ENCODE measurements around the gene SETD7.

SETD7 gene

GRCh38 chr4:139458543-139458942, 97.5 kb downstream of the SETD7 start:
- Histone ChIP-seq H3K27ac (ENCODE audit: low read depth, low read length) (no peak overlapping the region), H3K9me3 (ENCODE audit: control insufficient read depth, insufficient read depth, low read length) (no peaks in the 10 kb centered on the region), H3K4me2 (ENCODE audit: low read length) (peak overlapping the region; percentile 1), H3K4me3 (ENCODE audit: low read length) (no peak overlapping the region), H3K9me2 (replicated peaks; ENCODE audit: control insufficient read depth, low read length) (no peaks in the 10 kb centered on the region), H3F3A (ENCODE audit: control insufficient read depth, insufficient read depth) (peaks cover 7% of the 10 kb centered on the region; the same call in 1 of the 2 replicates), H3K4me1 (ENCODE audit: control insufficient read depth, low read length) (peaks cover 45% of the 10 kb centered on the region), H3K36me3 (ENCODE audit: control insufficient read depth, low read length) (peaks cover 9% of the 10 kb centered on the region; the same call in 1 of the 2 replicates), H4K20me1 (ENCODE audit: control insufficient read depth, insufficient read depth, low read depth, low read length) (no peaks in the 10 kb centered on the region), H3K27me3 (ENCODE audit: control insufficient read depth, low read length) (no peaks in the 10 kb centered on the region), H3K79me2 (ENCODE audit: control insufficient read depth, low read length) (peaks cover 83% of the 10 kb centered on the region)
- TF ChIP-seq EZH2phosphoT487 (IDR thresholded peaks at IDR 0.05; ENCODE audit: borderline replicate concordance, low read length): no peak
- TF ChIP-seq, protein P1, sequence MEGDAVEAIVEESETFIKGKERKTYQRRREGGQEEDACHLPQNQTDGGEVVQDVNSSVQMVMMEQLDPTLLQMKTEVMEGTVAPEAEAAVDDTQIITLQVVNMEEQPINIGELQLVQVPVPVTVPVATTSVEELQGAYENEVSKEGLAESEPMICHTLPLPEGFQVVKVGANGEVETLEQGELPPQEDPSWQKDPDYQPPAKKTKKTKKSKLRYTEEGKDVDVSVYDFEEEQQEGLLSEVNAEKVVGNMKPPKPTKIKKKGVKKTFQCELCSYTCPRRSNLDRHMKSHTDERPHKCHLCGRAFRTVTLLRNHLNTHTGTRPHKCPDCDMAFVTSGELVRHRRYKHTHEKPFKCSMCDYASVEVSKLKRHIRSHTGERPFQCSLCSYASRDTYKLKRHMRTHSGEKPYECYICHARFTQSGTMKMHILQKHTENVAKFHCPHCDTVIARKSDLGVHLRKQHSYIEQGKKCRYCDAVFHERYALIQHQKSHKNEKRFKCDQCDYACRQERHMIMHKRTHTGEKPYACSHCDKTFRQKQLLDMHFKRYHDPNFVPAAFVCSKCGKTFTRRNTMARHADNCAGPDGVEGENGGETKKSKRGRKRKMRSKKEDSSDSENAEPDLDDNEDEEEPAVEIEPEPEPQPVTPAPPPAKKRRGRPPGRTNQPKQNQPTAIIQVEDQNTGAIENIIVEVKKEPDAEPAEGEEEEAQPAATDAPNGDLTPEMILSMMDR (IDR thresholded peaks at IDR 0.05; ENCODE audit: low read depth, low read length, poor library complexity, severe bottlenecking): no peak

- H3F3A ChIP-seq (ENCODE audit: control insufficient read depth, insufficient read depth): peaks cover 9% of the 10 kb centered on the region
- H3K36me3 ChIP-seq (ENCODE audit: control insufficient read depth, low read length): peaks cover 11% of the 10 kb centered on the region; the same call in 1 of the 2 replicates
- no peak overlapping the region for H3K27ac ChIP-seq (ENCODE audit: low read depth, low read length)
- no peaks in the 10 kb centered on the region for H3K27me3 ChIP-seq (ENCODE audit: control insufficient read depth, low read length)
- TF ChIP-seq, protein P1 (IDR thresholded peaks at IDR 0.05; ENCODE audit: low read depth, low read length, poor library complexity, severe bottlenecking): no peak
- no peak for TF ChIP-seq EZH2phosphoT487 (IDR thresholded peaks at IDR 0.05; ENCODE audit: borderline replicate concordance, low read length)
- peak overlapping the region; percentile 97; the same call in 1 of the 2 replicates for H3K4me2 ChIP-seq (ENCODE audit: low read length)
- no peak overlapping the region for H3K4me3 ChIP-seq (ENCODE audit: low read length)
- H3K4me1 ChIP-seq (ENCODE audit: control insufficient read depth, low read length): peaks cover 52% of the 10 kb centered on the region
- peaks cover 80% of the 10 kb centered on the region for H3K79me2 ChIP-seq (ENCODE audit: control insufficient read depth, low read length)
- H4K20me1 ChIP-seq (ENCODE audit: control insufficient read depth, insufficient read depth, low read depth, low read length): no peaks in the 10 kb centered on the region
- no peaks in the 10 kb centered on the region for H3K9me2 ChIP-seq (replicated peaks; ENCODE audit: control insufficient read depth, low read length)
- no peaks in the 10 kb centered on the region for H3K9me3 ChIP-seq (ENCODE audit: control insufficient read depth, insufficient read depth, low read length)
These were observed 98.7 kb downstream of the SETD7 start for GRCh38 chr4:139457318-139457717.

- TF ChIP-seq, protein P1 (IDR thresholded peaks at IDR 0.05; ENCODE audit: low read depth, low read length, poor library complexity, severe bottlenecking): no peak
- TF ChIP-seq EZH2phosphoT487 (IDR thresholded peaks at IDR 0.05; ENCODE audit: borderline replicate concordance, low read length): no peak
- Histone ChIP-seq H3K27me3 (ENCODE audit: control insufficient read depth, low read length) (no peaks in the 10 kb centered on the region), H3K27ac (ENCODE audit: low read depth, low read length) (peak overlapping the region; percentile 73), H3K36me3 (ENCODE audit: control insufficient read depth, low read length) (peaks cover 12% of the 10 kb centered on the region), H3K4me2 (ENCODE audit: low read length) (peak overlapping the region; percentile 97), H4K20me1 (ENCODE audit: control insufficient read depth, insufficient read depth, low read depth, low read length) (no peaks in the 10 kb centered on the region), H3K9me3 (ENCODE audit: control insufficient read depth, insufficient read depth, low read length) (no peaks in the 10 kb centered on the region), H3F3A (ENCODE audit: control insufficient read depth, insufficient read depth) (peaks cover 8% of the 10 kb centered on the region; the same call in 1 of the 2 replicates), H3K4me1 (ENCODE audit: control insufficient read depth, low read length) (peaks cover 59% of the 10 kb centered on the region), H3K79me2 (ENCODE audit: control insufficient read depth, low read length) (peaks cover 79% of the 10 kb centered on the region), H3K9me2 (replicated peaks; ENCODE audit: control insufficient read depth, low read length) (no peaks in the 10 kb centered on the region), H3K4me3 (ENCODE audit: low read length) (peak overlapping the region; percentile 98)
These were observed 100.9 kb downstream of the SETD7 start for GRCh38 chr4:139455126-139455538.
